Activated CD8-positive, alpha-beta memory T cell treated with anti-CD3 and anti-CD28 coated beads, Interleukin-2, amount 50 U/mL, for 1 hour (primary cell): Measurements from ENCODE around the gene PROX1.
"Not testable (repeated sequence)": the region's sequence is repeated elsewhere in the genome, so short reads cannot be mapped to it uniquely, and the experiment has no call there.

Experiments used
- DNase-seq: peaks from one replicate; pipeline ENCODE4 v3.0.0-alpha.2; 2020; ENCODE audit errors: extremely low read depth

Gene PROX1

DNA sequence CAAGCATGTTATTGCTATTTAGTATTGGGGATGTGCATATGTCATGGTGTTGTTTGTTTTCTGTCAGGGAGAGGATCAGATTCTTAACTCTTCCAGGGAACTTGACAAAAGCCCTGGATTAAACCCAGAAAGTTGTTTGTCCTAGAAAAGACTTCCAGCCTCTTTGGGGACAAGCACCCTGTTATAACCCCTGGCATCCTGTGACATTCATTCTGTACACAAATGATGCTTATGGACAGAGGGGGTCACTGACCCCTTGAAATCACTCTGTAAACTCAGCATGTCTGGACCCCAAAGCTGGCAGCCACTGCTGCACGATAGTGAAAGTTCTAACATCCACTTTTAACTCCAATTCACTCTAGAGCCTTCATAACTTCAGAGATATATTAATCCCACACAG is 81.2 kb downstream of the PROX1 start:
- DNase-seq, result no peak

DNA sequence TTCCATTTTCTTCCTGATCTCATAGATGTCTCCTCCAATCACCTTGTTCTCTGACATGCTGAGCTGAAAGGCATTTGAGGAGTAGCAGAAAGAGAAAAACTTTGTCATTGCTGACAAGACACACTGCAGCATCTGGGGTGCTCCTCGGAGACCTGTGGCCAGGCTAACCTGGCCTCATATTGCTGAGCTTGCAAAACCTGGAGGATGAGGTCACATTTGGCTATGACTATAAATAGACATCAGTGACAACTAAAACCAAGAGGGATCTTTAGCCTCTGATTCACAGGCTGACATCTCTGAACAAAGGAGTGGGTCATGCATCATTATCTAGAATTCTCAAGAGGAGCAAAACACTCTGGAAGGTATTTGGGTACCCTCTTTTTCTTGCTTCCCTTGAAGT is 83.7 kb downstream of the PROX1 start:
- DNase-seq, result no peak

DNA sequence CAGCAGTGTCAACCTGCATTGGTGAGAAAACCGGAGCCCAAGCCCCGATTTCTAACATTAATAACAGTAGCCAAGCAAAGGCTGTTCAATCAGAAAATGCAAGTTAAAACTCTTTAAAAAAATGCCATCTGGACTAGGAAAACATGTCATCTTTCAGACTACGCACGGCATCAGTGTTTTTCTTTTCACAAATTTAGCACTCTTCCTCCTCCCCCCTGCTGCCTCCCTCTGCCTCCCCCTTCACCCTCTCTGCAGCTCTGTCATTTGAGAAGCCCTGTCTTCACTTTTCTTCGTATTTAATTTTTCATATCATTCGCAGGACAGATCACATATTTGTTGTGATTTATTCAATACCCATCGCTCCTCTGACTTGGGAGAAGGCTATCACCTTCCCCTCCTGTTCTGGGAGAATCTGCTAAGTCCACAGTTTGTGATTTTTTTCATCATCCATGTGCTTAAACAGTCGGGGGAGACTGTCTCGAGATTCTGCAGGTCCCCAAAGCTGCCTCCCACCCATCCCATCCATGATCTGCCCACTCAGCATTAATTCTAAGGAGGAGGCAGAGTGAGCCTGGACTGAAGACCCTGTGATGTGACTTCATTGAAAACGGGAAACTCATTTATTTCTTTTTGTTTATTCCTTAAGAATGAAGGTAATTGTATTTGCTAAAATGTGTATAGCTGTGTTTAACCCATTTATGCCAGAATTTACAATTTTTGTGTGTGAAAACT is 84.8 kb downstream of the PROX1 start:
- no peak for DNase-seq

DNA sequence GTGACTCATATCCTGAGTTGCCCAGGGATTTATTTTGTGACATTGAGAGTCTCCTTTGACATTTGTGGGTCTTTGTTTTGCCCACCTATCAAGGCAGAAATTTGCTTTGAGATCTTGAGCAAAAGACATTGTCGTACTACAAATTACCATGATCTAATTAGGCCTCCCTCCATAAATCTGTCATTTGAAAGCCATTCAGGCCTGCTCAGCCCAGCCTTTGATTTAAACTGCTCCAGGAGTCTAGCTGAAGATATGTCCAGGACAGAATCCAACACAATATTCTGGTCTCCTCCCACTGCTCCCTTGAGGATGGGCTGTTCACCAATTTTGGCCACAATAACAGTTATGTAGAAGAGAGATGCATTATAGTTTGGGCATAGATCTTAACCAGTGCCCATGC is 86.7 kb downstream of the PROX1 start:
- no peak for DNase-seq

DNA sequence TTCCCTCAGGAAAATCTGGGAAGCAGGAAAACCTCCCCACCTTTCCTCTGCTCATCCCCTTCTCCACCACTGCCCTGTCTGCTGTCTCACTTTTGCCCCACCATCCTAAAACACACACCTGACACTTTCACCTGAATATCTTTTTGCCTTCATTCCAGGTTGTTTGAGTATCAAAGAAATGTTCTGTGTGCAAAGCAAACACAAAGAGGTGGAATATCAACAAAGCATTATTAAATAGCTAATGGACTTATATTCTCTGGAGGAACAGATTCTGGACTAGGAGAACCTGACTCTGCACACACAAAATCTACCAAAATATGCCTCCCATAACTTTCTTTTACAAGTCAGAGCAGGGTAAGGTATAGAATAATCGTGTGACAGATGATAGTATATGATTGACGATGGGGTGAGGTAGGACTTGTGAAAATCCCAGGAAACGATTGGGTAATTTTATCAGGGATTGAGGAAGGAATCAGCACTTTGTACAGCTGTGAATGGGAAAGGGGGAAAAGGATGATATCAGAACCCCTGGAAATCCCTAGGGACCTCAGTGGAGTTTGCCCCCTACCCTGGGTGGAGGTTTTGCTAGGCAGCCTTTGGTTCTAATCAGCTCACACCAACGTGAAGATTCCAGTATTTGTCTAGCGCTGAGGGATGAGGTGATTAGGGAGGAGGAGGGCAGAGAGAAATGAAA is 87.7 kb downstream of the PROX1 start:
- DNase-seq, result no peak

DNA sequence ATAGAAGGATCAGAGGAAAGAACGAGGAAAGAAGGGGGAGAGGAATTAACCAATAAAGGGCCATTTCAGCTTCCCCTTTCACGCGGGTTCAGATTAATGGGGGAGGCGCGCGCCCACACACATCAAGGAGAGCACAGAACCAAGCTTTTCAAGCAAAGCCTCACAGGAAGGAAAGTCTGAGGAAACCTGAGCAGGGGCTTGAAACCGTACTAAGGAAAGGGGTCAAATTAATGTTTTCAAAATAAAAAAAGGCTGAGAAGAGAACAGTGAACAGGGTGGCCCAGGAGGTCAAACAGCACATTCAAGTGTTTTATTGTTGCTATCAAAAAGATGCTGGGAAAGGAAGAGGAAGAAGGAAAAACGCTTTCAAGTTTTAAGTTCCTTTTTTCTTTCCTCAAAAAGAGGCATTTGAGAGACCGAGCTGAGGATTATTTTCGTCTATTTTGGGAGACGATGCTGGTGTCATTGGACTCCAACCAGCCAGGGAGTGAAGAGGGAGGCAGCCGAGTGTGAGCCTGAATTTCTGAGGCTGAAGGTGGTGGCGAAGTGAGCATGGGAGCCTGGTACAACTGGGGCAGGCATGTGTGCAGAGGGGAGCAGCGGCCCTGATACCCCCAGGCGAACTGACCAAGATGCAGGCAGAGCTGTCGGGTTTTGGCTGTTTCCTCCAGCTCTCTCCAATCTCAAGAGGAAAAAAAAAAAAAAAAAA is 88.4 kb downstream of the PROX1 start:
- DNase-seq, result no peak

DNA sequence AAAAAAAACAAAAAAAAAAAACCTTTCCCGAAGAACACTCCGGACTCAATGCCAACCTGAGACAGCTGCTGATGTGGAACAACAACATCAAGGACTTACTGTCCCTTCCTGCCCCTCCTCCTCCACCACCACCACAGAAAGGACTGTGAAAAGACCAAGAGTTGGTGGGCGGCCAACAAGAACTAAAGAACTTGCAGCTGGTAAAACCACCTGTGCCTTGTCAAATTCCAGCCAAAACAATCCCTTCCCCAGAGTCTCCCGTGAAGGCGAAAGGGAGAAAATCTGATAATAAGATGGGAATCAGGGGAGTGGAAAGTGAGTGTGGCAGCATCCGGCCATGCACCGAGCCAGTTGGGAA is 88.9 kb downstream of the PROX1 start:
- DNase-seq, result no peak

DNA sequence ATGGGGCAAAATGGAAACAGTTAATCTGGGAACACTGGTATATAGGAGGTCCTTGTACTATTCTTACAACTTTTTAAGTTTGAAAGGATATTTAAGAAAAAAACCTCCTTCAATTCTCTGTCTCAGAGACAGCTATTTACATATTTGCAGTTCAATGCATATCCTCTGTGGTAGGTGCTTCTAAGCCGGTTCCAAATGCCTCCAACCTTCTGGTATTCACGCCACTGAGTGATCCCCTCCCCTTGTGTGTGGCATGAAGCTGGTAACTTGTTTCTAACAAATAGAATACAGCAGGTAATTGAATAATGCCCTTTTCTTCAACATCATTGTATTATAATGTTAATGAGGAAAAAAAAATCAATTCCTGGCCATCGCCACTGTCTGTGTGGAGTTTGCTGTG is 91.2 kb downstream of the PROX1 start:
- no peak for DNase-seq

DNA sequence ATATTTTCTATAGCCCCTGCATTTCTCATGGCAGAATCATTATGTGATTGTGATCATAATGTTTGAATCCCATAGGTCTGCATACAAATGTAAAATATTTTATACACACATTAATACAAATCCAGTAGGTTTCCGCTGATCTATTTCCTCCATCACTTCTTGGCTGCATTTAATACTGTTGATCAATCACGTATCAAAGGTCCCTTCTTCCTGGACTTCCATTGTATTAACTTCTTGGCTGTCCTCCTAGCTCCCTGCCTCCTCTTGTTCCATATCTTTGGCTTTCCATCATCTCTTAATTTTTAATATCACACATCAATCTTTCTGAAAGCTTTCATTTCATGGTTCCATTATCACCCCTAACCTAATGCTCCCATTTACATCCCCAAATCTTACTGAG is 97.6 kb downstream of the PROX1 start:
- DNase-seq, result no peak

DNA sequence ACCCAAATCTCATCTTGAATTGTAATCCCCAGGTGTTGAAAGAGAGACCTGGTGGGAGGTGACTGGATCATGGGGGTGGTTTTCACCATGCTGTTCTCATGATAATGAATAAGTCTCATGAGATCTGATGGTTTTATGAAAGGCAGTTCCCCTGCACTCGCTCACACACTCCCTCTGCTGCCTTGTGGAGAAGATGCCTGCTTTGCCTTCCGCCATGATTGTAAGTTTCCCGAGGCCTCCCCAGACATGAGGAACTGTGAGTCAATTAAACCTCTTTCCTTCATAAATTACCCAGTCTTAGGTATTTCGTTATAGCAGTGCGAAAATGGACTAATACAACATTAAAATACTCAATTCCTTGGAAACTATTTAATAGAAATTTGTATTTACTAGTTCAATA is 99.2 kb downstream of the PROX1 start:
- no peak for DNase-seq

DNA sequence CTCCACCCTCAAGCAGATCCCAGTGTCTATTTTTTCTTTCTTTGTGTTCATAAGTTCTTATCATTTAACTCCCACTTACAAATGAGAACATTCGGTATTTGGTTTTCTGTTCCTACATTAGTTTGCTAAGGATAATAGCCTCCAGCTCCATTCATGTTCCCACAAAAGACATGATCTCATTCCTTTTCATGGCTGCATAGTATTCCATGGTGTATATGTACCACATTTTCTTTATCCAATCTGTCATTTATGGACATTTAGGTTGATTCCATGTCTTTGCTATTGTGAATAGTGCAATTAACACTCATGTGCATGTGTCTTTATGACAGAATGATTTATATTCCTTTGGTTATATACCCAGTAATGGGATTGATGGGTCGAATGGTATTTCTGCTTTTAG is 101.2 kb downstream of the PROX1 start:
- not testable (repeated sequence) for DNase-seq
